NCI-H510A treated with DMSO at 0.1 percent for 48 hours (cell line): ENCODE results near the gene LSM2.
"Not testable (repeated sequence)": the region's sequence is repeated elsewhere in the genome, so short reads cannot be mapped to it uniquely, and the experiment has no call there.

ENCODE experiments used
- DNase-seq: peaks from one replicate; lab custom pipeline; 2025; lab: John Stamatoyannopoulos, UW

Gene LSM2

DNA sequence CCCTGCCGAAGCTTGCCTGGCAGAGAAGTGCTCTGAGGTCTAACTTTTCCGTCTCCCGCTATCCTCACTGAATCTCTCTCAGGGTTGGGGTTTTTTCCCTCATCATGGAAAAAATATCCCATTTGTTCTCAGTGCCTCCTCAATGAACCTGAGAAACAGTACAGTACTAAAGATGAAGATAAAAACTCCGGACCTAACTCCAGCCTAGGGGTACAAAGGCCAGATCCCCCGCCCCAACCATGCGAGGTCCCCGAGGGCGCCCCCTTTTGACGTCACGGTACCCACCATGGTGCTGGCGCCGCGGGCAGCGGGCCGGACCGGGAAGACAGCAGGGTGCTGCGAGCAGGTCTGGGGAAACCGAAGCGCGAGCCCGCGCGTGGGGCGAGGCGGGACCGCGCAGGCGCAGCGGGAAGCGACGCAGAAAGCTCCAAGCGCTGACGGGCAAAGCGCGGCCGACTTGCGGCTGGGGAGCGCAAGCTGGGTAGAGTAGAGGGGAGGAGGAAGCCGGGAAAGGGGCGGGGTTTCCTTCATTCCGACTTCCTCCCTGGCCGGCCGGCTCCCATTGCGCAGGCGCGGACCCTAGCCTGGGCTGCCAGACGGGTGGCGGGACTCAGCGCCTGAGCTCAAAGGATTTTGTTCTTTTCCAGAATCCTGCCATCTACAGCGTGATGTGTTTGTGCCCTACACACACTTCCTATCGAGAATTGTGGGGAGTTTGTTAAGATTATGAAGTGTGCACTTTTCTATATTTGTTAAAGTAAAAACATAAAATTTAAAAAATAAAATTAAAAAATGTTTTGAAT is at the start of gene LSM2:
LSM2 (minus strand) TSS at position 497 of the 803 bp plus-strand sequence; CDS start at position 288, 209 bp downstream.
- DNase-seq = peak; percentile 96

- DNase-seq = not testable (repeated sequence)
Measured at GRCh38 chr6:31851980-31852718, 45.4 kb upstream of the LSM2 start.

DNA sequence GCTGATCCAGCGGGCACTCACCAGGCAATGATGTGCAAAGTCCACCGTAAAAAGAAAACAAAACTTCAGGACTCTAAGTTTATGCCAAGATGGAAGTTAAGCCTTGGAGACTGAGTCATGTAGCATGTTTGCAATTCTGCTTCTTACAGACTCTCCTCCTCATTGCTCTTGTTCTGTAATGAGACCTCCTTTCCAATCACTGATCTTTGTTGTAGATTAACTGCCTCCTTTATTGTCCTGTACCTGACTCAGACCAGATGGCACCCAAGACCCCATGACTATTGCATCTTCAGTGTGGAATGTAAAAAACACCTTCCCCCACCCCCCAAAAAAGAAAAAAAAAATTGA is 44.7 kb upstream of the LSM2 start:
- DNase-seq = no peak

- no peak for DNase-seq
Measured at GRCh38 chr6:31850765-31851484, 44.2 kb upstream of the LSM2 start.

DNA sequence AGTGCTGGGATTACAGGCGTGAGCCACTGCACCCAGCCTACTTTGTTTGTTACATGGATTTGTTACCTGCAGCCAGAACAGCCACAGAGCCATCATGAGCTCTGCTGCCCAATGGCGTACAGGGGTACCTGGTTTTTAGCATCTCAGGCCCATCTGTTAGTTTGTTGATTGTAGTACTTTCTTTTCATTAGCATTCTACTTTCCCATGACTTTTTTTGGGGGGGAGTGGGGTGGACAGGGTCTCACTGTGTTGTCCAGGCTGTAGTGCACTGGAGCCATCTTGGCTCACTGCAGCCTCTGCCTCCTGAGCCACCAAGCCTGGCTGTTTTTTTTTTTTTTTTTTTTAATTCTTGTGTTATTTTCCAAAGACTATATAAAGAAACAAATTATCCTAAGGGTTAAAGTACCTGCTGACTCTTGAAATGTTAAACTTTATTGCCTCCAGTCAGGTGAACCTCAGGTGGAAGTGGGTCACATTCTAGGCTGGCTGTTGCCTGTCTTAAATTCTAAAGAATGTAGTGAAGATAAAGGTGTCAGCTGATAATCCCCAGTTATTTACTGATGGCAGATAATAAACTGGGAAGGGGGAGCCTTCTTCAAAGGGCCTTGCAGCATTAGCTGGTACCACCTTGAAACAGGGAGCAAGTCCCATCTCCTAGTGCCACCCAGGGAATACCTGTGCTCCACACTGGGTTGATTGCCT is 40.7 kb upstream of the LSM2 start:
- DNase-seq = no peak

DNA sequence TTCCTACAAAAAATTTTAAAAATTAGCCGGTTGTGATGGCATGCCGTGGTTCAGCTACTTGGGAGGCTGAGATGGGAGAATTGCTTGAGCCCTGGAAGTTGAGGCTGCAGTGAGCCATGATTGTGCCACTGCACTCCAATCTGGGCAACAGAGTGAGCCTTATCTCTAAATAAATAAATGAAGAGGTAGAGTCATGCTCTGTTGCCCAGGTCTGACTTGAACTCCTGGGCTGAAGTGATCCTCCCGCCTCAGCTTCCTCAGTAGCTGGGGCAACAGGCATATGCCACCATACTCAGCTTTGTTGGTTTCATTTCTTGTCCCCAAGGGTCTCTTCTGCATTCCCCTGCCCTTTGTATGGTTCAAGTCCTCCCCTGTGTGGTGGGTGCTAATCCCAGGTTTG is 37.7 kb upstream of the LSM2 start:
- no peak for DNase-seq

DNA sequence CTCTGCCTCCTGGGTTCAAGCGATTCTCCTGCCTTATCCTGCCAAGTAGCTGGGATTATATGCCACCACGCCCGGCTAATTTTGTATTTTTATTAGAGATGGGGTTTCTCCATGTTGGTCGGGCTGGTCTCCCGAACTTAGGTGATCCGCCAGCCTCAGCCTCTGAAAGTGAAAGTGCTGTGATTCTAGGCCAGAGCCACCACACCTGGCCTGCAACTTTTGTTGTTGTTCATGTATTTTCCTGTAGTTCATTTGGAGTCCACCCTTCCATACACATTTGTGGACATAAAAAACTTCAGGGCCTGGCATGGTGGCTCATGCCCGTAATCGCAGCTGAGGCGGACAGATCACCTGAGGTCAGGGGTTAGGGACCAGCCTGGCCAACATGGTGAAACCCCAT is 35.3 kb upstream of the LSM2 start:
- DNase-seq = no peak

DNA sequence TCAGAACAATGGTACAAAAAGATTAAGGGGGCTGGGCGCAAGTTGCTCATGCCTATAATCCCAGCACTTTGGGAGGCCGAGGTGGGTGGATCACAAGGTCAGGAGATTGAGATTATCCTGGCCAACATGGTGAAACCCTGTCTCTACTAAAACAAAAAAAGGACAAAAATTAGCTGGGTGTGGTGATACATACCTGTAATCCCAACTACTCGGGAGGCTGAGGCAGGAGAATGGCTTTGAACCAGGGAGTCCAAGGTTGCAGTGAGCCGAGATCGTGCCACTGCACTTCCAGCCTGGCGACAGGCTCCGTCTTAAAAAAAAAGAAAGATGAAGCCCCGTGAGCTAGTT is 33.0 kb upstream of the LSM2 start:
- not testable (repeated sequence) for DNase-seq

- no peak for DNase-seq
Measured at GRCh38 chr6:31838968-31839367, 32.2 kb upstream of the LSM2 start.

- DNase-seq = not testable (repeated sequence)
Measured at GRCh38 chr6:31838114-31838553, 31.4 kb upstream of the LSM2 start.

- no peak for DNase-seq
Measured at GRCh38 chr6:31837369-31838113, 30.8 kb upstream of the LSM2 start.

- DNase-seq = no peak
Measured at GRCh38 chr6:31836474-31837368, 30.0 kb upstream of the LSM2 start.

DNA sequence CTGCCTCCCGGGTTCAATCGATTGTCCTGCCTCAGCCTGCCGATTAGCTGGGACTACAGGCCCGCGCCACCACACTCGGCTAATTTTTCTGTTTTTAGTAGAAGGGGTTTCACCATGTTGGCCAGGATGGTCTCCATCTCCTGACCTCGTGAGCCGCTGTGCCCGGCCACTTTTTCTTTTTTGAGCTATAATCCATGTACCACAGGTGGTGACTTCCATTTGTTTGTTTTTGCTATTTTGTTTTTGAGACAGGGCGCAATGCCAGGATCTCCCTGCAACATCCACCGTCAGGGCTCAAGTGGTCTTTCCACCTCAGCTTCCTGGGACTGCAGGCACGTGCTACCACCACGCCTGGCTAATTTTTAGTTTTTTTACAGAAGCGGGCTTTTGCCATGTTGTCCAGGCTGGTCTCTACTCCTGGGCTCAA is 29.3 kb upstream of the LSM2 start:
- DNase-seq = peak; percentile 25

- peak; percentile 99 for DNase-seq
Measured at GRCh38 chr6:31834367-31835250, 27.8 kb upstream of the LSM2 start.

DNA sequence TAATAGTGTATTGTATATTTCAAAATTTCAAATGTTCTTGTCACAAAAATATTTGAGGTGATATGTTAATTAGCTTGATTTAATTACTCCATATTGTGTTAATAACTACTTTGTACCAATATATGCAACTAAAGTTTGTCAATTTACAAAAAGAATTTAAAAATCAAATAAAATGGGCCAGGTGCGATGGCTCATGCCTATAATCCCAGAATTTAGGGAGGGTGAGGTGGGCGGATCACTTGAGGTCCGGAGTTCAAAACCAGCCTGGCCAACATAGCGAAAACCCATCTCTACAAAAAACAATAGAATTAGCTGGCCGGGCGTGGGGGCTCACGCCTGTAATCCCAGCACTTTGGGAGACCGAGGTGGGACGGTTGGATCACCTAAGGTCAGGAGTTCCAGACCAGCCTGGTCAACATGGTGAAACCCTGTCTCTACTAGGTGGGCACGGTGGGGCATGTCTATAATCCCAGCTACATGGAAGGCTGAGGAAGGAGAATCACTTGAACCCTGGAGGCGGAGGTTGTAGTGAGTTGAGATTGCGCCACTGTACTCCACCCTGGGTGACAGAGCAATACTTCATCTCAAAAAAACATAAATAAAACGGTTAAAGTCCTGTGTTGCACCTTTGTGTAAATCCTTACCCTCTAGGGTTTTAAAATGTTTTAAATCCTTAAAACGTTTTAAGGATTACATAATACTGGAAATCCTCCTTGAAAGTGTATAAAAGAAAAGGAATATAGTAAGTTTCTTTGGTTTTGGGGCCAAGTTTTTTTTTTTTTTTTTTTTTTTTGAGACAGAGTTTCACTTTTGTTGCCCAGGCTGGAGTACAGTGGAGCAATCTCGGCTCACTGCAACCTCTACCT is 24.8 kb upstream of the LSM2 start:
- DNase-seq = no peak

GRCh38 chr6:31830886-31831335 is 24.1 kb upstream of the LSM2 start:
- DNase-seq = no peak

DNA sequence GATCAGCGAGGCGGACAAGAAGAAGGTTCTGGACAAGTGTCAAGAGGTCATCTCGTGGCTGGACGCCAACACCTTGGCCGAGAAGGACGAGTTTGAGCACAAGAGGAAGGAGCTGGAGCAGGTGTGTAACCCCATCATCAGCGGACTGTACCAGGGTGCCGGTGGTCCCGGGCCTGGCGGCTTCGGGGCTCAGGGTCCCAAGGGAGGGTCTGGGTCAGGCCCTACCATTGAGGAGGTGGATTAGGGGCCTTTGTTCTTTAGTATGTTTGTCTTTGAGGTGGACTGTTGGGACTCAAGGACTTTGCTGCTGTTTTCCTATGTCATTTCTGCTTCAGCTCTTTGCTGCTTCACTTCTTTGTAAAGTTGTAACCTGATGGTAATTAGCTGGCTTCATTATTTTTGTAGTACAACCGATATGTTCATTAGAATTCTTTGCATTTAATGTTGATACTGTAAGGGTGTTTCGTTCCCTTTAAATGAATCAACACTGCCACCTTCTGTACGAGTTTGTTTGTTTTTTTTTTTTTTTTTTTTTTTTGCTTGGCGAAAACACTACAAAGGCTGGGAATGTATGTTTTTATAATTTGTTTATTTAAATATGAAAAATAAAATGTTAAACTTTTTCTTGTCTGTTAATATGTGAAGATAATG is 23.0 kb upstream of the LSM2 start:
- DNase-seq = peak; percentile 66
